GM21528 (cell line): ENCODE data around the gene PAIP1.
"Not testable (repeated sequence)": the region's sequence is repeated elsewhere in the genome, so short reads cannot be mapped to it uniquely, and the experiment has no call there.

Experiments
- ATAC-seq: cut with Tn5 transposase; IDR thresholded peaks from one replicate; pipeline ENCODE4 v1.9.1; 2021; ENCODE audit warnings: mild to moderate bottlenecking, moderate library complexity; ENCODE audit not compliant: unreplicated experiment, low FRiP score

Gene PAIP1, protein sequence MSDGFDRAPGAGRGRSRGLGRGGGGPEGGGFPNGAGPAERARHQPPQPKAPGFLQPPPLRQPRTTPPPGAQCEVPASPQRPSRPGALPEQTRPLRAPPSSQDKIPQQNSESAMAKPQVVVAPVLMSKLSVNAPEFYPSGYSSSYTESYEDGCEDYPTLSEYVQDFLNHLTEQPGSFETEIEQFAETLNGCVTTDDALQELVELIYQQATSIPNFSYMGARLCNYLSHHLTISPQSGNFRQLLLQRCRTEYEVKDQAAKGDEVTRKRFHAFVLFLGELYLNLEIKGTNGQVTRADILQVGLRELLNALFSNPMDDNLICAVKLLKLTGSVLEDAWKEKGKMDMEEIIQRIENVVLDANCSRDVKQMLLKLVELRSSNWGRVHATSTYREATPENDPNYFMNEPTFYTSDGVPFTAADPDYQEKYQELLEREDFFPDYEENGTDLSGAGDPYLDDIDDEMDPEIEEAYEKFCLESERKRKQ

DNA sequence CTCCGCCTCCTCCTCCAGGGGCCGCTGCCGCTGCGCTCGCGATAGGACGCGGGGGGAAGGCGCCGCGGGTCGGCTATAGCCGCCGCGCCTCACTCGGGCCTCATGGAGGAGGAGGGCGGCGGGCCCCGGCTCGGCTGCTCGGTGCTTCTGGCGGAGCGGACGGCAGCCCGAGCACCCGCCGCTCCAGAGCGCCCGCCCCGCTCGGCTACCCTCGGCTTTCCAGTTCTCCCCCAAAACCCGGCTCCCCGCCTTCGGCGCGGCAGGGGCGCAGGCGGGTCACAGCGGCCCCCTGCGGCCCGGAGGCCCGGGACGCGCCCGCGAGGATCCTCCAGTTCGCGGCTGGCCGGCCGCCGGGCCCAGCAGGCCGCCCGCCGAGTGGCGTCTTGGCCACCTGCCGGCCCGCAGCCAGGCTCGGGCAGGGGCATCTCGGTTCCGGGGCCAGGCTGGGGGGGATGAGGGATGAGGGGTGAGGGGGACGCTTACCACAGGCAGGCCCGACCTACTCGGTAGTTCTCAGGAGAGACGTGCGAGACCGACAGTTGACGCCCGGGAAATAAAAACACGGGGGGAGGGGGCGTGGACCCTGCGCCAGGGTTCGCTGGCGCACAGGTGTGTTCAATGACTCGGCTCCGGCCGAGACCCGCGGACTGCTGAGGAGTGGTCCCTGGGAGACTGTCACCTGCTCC is at the start of gene PAIP1:
TSS of gene PAIP1 (minus strand) at position 221 of the 686 bp plus-strand sequence. CDS start 231 bp downstream, outside the sequence.
- peak; percentile 78 for ATAC-seq

DNA sequence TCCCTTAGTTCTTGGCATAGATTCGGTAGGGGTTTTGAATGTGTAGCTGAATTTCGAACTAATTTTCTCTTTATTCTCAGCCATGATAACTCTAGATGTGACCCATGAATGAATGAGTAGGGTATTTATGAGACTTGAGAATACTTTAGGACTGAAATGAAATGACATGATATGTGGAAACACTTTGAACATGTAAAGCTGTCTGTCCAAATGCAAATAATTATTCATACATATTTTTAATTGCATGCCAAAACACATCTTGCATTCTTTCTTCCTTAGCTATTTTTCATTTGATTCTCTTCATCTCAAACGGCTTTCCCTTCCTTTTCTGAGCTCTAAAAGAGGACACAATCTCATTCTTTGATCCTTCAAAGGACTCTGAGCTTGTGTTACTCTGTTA is 49.5 kb upstream of the PAIP1 start:
- no peak for ATAC-seq

DNA sequence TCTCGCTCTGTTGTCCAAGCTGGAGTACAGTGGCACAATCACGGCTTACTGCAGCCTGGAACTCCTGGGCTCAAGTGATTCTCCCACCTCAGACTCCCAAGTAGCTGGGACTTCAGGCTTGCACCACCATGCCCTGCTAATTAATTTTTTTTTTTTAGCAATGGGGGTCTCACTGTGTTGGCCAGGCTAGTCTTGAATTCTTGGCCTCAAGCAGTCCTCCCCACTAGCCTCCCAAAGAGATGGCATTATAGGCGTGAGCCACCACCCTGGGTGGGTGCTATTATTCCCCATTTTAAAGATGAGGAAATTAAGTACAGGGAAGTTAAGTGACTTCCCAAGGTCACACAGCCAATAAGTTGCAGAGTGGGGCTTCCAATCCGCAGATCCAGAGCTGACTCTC is 47.8 kb upstream of the PAIP1 start:
- no peak for ATAC-seq

DNA sequence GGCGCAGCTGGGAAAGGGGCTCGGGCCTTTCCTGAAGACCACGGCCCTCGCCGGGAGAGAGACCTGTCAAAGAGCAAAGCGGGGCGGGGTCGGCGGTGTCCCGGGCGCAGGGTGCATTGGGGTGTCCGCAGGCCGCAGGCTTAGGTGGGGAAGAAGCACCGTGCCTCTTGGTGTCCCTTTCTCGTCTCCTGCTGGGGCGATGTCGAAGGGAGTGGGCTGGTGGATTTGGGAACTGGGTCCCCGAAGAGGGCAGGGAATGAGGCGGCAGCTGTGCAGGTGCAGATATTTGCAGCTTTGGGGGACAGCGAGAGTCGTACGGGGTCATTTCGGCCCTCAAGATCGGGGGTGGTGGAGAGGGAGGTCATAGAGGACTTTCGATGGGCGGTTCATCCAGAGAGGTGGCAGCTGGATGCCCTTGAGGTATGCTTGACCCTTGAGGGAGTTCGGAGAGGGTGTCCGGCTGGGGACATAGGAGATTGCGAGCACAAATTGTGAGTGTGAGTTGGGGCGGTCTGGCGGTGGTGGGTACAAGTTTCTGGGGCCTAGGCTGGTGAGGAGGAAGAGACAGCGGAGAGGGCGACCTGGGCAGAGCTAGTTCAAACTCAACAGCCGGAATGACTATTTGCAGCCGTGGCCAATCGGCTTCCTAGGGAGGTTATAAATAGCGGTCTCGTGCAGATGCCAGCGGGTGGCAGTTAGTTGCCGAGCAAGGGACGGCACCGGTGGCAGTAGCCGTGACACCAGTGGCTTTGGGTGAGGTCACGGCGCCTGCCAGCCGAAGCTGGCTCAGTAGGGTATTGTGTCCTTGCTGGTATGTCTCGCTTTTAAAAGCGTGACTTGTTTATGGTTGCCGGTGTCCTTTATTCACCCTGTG is 46.7 kb upstream of the PAIP1 start:
- peak; percentile 49 for ATAC-seq

DNA sequence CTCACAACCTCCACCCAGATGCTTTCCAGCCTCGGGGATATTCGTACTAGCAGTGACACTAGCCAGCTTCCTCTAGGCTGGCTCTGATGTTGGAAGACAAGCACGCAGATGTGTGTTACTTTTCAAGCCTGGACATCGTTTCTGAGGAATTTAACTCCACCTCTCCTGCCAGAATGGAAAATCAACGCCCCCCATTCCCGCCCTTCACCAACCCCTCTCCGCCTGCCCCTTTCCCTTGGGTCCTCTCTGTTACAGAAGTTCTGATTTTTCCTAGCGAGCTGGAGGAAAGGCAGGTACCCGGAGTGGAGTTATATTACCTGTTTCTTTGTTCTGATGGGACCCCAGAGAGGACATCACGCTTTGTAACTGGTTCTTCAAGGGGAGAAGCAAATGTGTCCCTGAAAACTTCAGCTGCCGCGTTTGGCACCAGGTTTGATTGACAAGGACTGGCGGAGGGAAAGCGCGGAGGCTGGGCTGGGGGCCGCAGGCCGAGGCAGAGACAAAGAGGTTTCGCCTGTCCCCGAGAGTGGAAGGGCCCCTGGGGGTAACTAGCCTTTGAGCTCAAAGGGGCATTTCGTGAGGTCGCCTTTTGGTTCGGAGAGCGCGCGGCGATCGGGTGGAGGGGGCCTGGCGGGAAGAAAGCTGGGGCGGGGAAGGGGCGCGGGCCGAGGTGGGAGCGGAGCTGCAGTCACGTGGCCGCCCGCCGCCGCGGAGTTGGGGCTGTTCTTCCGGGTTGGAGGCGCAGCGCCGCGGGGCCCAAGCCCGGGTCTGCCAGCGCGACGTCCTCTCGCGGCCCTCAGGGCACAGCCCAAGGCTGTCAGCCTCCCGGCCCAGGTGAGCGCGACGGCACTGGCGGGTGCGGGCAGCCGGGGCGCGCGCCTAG is 45.8 kb upstream of the PAIP1 start, which contains the start of gene NNT:
TSS of gene NNT (plus strand) at position 720 of the 883 bp plus-strand sequence. CDS start 6,016 bp downstream, outside the sequence.
- ATAC-seq: peak; percentile 79

DNA sequence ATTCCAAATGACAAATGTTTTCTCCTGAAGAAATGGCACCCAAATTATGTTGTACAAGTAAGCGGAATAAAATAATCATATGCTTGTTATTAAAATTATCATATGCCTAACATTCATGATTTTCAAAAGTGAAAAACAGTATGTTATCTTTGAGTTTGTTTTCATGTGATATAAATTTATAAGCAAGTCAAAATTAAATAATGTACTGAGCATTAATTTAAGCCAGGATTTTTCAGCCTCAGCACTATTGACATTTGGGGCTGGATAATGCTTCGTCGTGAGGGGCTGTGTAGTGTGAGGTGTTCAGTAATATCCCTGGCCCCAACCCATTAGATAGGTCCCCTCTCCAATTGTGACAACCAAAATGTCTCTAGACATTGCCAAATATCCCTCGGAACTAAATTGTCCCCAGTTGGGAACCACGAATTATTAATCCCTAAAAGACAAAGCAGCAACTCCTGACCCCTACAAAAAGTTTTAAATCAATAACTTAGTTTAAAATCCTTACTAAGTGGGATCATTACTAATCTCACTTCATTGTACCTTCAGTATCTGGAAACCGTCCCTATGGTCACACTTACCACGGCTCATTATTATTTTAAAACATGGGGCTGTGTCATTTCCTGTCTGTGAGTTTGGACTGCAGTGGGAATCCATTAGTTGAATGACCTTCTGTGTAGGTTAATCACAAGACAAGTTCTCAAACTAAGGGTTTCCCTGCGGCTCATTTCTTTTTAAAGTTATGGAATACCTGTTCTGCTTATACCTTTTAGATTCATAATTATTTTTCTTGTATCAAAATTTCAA is 44.8 kb upstream of the PAIP1 start:
- ATAC-seq: peak; percentile 37

DNA sequence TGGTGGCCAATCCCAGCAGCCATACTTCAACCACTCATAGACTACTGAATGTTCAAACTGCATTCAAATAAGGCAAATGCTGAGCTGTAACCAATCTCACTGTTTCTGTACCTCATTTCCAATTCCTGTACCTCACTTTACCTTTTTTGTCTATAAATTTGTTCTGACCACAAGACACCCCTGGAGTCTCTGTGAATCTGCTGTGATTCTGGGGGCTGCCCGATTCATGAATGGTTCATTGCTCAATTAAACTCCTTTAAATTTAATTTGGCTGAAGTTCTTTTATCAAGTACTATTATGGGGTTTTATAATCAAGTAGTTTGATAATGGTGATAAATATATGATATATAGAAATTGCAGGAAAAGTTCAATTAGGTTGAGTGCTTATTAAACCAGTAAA is 42.0 kb upstream of the PAIP1 start:
- ATAC-seq: not testable (repeated sequence)

DNA sequence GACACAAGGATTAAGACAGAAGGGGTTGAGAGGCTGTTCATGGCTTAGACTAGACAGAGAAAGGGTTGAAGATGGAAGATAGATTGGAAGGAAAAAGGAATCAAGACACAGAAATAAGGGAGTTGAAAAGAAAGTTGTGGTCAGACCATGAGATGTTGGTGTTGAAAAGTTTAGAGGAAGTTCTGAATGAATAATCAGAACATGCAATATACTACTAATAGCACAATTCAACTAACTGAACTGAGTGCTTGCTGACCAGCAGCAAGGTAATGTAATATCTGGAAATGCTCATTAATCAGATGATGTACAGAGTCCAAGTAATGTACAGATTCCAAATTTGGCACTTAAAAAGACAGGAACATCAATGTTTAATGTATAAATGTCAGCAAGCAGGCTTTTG is 35.5 kb upstream of the PAIP1 start:
- ATAC-seq: no peak

DNA sequence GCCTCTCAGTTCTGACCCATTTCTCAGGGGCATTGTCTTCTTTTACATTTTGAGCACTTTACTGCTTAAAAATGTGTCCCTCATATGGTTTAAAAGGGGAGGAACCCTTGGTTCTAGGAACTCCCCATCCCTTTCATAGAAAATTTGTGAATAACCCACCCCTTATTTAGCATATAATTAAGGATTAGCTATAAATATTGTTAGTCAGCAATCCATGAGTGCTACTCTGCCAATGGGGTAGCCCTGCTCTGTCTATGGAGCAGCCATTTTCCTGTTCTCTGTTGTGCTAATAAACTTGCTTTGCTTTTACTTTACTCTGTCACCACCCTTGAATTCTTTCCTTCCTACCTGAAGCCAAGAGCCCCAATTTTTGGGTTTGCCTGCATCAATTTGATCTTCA is 33.8 kb upstream of the PAIP1 start:
- no peak for ATAC-seq

DNA sequence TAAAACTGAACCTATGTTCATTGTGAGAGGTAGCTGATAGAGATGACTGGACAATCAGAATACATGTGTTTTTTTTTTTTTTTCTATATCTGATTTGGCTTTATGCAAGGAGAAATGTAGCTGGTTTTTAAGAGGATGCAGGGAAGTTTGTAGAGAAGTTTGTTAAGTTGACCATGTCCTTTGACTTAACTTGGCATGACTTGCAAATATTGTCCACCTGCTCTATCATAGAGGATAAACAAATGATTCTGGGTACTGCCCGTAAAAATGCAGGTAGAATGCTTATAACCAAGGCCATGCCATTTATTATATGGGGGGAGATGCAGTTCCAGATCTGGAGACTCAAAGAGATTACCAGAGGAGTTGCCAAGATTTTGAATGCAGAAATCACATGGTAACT is 32.4 kb upstream of the PAIP1 start:
- ATAC-seq: no peak

DNA sequence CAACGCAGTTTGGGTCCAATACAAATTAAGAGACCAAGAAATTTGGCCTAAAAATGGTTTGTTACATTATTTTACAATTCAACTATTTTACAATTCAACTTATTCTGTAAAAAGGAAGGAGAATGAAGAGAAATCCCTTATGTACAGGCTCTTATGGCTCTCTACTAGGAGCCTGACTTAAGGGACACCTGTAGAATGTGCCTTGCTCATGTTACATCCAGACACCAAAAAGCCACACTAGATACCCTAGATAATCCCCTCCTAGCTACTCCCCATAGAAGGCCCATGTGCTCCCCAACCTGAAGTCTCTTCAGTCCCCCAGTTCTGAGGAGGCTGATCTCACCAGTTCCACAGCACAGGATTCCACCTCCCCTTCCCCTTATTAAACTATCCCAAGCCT is 32.0 kb upstream of the PAIP1 start:
- no peak for ATAC-seq

DNA sequence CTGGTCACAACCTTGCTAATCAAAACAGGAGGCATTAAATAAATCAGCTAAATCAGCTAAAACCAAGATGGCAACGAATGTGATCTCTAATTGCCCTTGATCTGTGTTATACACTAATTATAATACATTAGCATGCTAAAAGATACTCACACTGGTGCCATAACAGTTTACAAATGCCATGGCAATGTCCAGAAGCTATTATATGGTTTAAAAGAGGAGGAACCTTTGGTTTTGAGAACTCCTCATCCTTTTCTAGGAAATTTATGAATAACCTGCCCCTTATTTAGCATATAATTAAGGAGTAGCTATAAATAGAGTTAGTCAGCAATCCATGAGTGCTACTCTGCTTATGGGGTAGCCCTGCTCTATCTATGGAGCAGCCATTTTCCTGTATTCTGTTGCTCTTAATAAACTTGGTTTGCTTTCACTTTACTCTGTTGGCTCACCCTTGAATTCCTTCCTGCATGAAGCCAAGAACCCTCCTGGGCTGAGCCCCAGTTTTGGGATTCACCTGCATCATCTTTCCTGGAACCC is 27.4 kb upstream of the PAIP1 start:
- ATAC-seq: no peak

DNA sequence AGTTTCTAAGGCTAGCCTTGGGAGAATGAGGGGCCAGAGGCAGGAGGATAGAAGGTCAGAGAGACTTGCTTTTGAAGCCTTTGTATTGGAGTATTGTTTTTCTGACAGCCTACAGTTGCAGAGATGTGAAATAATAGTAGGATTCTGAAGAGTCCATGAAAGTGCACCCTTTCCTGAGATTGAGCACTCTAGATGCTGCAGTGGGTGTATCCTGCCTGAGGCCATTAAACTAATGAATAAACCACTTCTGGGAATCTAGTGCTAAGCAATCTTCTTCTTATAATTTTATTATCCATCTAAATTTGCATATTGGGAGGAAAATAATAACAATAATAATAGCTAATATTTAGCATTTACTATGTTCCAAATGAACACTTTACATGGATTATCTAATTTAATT is 26.8 kb upstream of the PAIP1 start:
- no peak for ATAC-seq

DNA sequence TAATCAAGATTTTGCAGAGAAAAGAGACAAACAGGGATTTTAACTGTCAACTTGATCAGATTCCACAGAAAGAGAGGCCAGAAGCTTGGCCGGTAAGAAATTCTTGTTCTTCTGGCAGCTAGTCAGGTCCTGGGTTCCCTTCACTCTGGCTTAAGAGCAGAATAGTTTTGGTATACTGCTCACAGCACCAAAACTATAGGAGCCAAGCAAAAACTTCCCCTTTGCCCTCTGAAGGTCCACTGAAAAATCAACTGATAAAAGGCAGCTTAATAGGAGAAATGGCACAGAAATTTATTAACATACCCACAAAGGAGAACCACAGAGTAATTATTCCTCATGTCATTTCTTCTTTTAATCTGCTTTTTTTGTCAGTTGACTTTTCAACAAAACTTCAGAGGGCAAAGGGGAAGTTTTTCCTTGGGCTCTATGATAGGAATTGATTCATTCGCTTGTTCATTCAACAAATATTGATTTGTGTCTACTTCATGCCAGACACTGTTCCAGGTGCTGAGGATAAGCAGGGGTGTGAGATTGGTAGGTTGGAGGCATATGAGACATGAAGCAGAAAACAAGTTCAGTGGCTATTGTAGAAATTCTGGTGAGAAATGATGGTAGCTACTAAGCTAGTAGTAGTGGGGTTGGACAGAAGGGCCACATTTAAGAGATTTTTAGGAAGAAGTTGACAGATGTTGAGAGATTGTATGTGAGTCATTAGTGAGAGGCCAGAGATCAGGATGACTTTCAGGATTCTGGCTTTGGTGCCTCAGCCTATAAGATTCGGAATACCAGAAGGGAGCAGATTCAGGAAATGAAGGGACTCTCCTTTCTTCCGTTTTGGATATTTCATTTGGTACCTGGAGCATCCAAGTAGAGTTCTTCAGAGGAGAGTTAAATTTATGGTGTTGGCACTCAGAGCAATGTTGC is 25.5 kb upstream of the PAIP1 start:
- ATAC-seq: no peak

DNA sequence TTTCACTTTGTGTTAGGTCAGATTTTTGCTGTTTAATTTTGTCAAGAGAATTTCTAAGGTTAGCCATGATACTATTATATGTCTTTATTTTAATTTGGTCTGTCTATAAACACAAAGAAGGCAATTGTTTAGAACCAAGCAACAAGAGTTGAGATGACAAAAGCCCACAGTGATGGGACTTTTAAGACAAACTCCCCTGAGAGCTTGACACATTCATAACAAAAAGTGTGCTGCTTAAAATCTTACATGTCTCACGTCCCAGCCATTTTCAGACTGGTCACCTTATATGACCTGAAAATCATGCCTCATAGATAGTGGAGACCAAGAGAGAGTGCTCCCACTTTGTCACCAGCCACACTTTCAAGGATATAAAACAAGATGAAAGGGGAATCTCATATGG is 24.5 kb upstream of the PAIP1 start:
- no peak for ATAC-seq

DNA sequence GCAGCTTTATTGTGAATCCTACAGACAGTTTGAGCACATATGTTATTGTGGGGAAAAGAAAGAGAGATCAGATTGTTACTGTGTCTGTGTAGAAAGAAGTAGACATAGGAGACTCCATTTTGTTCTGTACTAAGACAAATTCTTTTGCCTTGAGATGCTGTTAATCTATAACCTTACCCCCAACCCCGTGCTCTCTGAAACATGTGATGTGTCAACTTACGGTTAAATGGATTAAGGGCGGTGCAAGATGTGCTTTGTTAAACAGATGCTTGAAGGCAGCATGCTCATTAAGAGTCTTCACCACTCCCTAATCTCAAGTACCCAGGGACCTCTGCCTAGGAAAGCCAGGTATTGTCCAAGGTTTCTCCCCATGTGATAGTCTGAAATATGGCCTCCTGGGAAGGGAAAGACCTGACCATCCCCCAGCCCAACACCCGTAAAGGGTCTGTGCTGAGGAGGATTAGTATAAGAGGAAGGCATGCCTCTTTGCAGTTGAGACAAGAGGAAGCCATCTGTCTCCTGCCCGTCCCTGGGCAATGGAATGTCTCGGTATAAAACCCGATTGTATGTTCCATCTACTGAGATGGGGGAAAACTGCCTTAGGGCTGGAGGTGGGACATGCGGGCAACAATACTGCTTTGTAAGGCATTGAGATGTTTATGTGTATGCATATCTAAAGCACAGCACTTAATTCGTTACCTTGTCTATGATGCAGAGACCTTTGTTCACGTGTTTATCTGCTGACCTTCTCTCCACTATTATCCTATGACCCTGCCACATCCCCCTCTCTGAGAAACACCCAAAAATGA is 23.7 kb upstream of the PAIP1 start:
- ATAC-seq: not testable (repeated sequence)

DNA sequence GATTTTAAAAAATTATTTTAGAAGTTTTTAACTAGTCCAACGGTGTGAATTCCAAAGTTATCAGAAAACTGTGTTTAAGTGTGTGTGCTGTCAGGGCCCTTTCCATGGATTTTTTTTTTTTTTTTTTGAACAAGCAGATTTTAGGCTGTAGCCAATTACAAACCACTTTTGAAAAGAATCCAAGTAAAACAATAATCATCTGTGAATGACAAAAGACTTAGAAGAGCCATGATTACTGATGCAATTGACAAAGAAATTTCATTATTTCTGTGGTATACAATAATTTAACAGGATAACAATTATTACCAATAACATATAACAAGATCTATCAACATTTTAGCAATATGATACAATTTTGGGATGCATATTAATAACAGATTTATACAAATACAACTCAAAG is 16.2 kb upstream of the PAIP1 start:
- ATAC-seq: no peak
